Mesenchymal stem cell (in vitro differentiated cells and primary cell): ENCODE results near the gene RPL31.

Experiments
- DNase-seq: peaks from one replicate; pipeline ENCODE4 v3.0.0-alpha.2; 2013
- H2AFZ ChIP-seq: one replicate; pipeline ENCODE4 v1.6.1; 2013; ENCODE audit warnings: low read depth, mild to moderate bottlenecking, control low read depth, inconsistent platforms, low read length, moderate library complexity
- H2AK5ac ChIP-seq: 2 replicates; pipeline ENCODE4 v1.6.1; 2013; ENCODE audit warnings: low read length, moderate library complexity, mild to moderate bottlenecking, inconsistent platforms; ENCODE audit not compliant: severe bottlenecking
- H2BK120ac ChIP-seq: one replicate; pipeline ENCODE4 v1.6.1; 2013; ENCODE audit warnings: low read depth, mild to moderate bottlenecking, inconsistent platforms, low read length, moderate library complexity
- H2BK12ac ChIP-seq, 2 experiments: one replicate each; pipeline ENCODE4 v1.6.1; 2013; ENCODE audit warnings: inconsistent platforms in 2 of 2, low read length in 2 of 2, mild to moderate bottlenecking in 2 of 2, moderate library complexity in 2 of 2, control low read depth in 1 of 2
- H2BK15ac ChIP-seq: one replicate; pipeline ENCODE4 v1.6.1; 2013; ENCODE audit warnings: mild to moderate bottlenecking, low read depth, inconsistent platforms; ENCODE audit not compliant: poor library complexity, severe bottlenecking
- H2BK5ac ChIP-seq: 2 replicates; pipeline ENCODE4 v1.6.1; 2013; ENCODE audit warnings: low read depth, mild to moderate bottlenecking, low read length, control low read depth, inconsistent platforms; ENCODE audit not compliant: poor library complexity, severe bottlenecking
- H3K14ac ChIP-seq, 2 experiments: one replicate each; pipeline ENCODE4 v1.6.1; 2013; ENCODE audit warnings: inconsistent platforms in 2 of 2, low read length in 2 of 2, control low read depth in 1 of 2, mild to moderate bottlenecking in 1 of 2, moderate library complexity in 1 of 2
- H3K18ac ChIP-seq, 2 experiments: one replicate each; pipeline ENCODE4 v1.6.1; 2013; ENCODE audit warnings: inconsistent platforms in 2 of 2, low read length in 2 of 2, control low read depth in 1 of 2, low read depth in 1 of 2, mild to moderate bottlenecking in 1 of 2
- H3K23ac ChIP-seq, 2 experiments: one replicate each; pipeline ENCODE4 v1.6.1; 2013; ENCODE audit warnings: inconsistent platforms in 2 of 2, low read length in 2 of 2, mild to moderate bottlenecking in 2 of 2, moderate library complexity in 2 of 2, control low read depth in 1 of 2
- H3K27ac ChIP-seq: 2 replicates; pipeline ENCODE4 v1.5.1; 2013; ENCODE audit warnings: mild to moderate bottlenecking, moderate library complexity, low read length, control low read depth, inconsistent platforms; ENCODE audit not compliant: poor library complexity, severe bottlenecking
- H3K27me3 ChIP-seq, 2 experiments: 2 replicates each; pipeline versions ENCODE4 v1.6.1 to v1.7.0; 2013; ENCODE audit warnings: low read length in 2 of 2, mild to moderate bottlenecking in 2 of 2, moderate library complexity in 2 of 2, control low read depth in 1 of 2, inconsistent platforms in 1 of 2; ENCODE audit not compliant: control insufficient read depth in 1 of 2, insufficient read depth in 1 of 2
- H3K36me3 ChIP-seq, 2 experiments: 2 replicates each; pipeline versions ENCODE4 v1.6.1 to v1.7.0; 2013; ENCODE audit warnings: low read length in 2 of 2, control low read depth in 1 of 2, inconsistent platforms in 1 of 2, low read depth in 1 of 2, mild to moderate bottlenecking in 1 of 2; ENCODE audit not compliant: insufficient read depth in 2 of 2, control insufficient read depth in 1 of 2
- H3K4ac ChIP-seq, 2 experiments: one replicate each; pipeline ENCODE4 v1.6.1; 2013; ENCODE audit warnings: inconsistent platforms in 2 of 2, low read length in 2 of 2, mild to moderate bottlenecking in 2 of 2, moderate library complexity in 2 of 2, control low read depth in 1 of 2, low read depth in 1 of 2
- H3K4me1 ChIP-seq: 2 replicates; pipeline ENCODE4 v1.6.1; 2013; ENCODE audit warnings: low read depth, low read length, control low read depth; ENCODE audit not compliant: control insufficient read depth, insufficient read depth
- H3K4me2 ChIP-seq: 2 replicates; pipeline ENCODE4 v1.6.1; 2013; ENCODE audit warnings: low read length, mild to moderate bottlenecking, inconsistent platforms; ENCODE audit not compliant: poor library complexity, severe bottlenecking
- H3K4me3 ChIP-seq, 2 experiments: 2 replicates each; pipeline versions ENCODE4 v1.5.1 to v1.7.0; 2013; ENCODE audit warnings: low read length in 2 of 2, mild to moderate bottlenecking in 2 of 2, control low read depth in 1 of 2, low read depth in 1 of 2; ENCODE audit not compliant: insufficient read depth in 1 of 2
- H3K79me1 ChIP-seq: replicated peaks from 2 replicates; pipeline ENCODE4 v1.6.1; 2013; ENCODE audit warnings: mild to moderate bottlenecking, control low read depth, low read length, inconsistent platforms; ENCODE audit not compliant: poor library complexity, severe bottlenecking
- H3K9ac ChIP-seq: 2 replicates; pipeline ENCODE4 v1.7.0; 2013; ENCODE audit warnings: mild to moderate bottlenecking, low read length, moderate library complexity
- H3K9me3 ChIP-seq: 2 replicates; pipeline ENCODE4 v1.7.0; 2013; ENCODE audit warnings: mild to moderate bottlenecking, low read length; ENCODE audit not compliant: control insufficient read depth
- H4K8ac ChIP-seq: one replicate; pipeline ENCODE4 v1.6.1; 2013; ENCODE audit warnings: inconsistent platforms, mild to moderate bottlenecking, low read length, moderate library complexity
- H4K91ac ChIP-seq: one replicate; pipeline ENCODE4 v1.6.1; 2013; ENCODE audit warnings: mild to moderate bottlenecking, low read length, inconsistent platforms
- WGBS: methylation state at CpG from one replicate; pipeline ENCODE4 v1.1.7; 2013; ENCODE audit warnings: mixed read lengths; 5-methylcytosine and 5-hydroxymethylcytosine counted together

Gene RPL31

DNA sequence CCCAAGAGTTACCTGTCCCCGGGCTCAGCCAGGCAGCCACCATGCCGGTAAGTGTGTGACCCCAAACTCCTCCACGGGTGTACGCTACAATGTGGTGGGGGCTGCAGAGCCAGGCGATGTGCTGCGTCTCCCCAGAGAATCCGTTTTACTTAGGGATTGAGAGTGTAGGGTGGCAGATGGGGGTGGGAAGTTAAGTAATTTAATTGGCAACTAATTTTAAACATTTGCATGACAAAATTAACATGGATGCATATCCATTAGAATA is 26.6 kb upstream of the RPL31 start:
- Histone ChIP-seq H3K9ac (no peak overlapping the region), H3K27me3 (no peaks in the 10 kb centered on the region), H3K4me3 (no peak overlapping the region), H2AFZ (no peak overlapping the region), H3K4me2 (no peak overlapping the region), H4K91ac (no peak overlapping the region), H3K9me3 (no peaks in the 10 kb centered on the region), H3K79me1 (no peaks in the 10 kb centered on the region), H3K4ac (no peak overlapping the region), H2BK5ac (no peak overlapping the region), H3K4me1 (peaks cover 15% of the 10 kb centered on the region), H3K18ac (no peak overlapping the region), H3K36me3 (peaks cover 0 to 52% of the 10 kb centered on the region in 2 experiments), H2BK12ac (no peak overlapping the region), H3K27ac (no peak overlapping the region), H4K8ac (no peak overlapping the region), H2BK15ac (no peak overlapping the region), H3K23ac (no peak overlapping the region), H3K14ac (no peak overlapping the region), H2AK5ac (no peak overlapping the region), H2BK120ac (no peak overlapping the region)
- WGBS: 98% methylated on average over 6 of the region's 7 CpGs
- DNase-seq: no peak

DNA sequence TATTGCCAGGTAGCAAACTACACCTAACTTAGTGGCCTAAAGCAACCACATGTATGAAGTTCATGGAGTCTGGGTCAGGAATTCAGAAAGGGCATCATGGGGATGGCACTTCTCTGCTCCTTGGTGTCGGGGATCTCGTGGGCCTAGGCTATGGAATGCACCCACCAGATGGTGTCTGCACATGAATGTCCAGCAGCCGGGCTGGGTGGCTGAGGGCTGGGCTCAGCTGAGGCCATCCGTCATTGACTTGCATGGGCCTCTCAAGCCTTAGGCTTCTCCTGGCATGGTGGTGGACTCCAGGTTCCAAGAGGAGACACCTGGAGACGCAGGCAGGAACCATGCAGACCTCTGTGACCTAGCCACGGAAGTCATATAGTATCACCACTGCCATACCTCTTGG is 26.0 kb upstream of the RPL31 start:
- H4K8ac ChIP-seq: peak overlapping the region; percentile 80
- no peak overlapping the region for H2AFZ ChIP-seq
- no peak overlapping the region for H2BK120ac ChIP-seq
- H3K27ac ChIP-seq: no peak overlapping the region
- H3K4me1 ChIP-seq: peaks cover 17% of the 10 kb centered on the region
- no peak overlapping the region for H2BK15ac ChIP-seq
- H3K23ac ChIP-seq: no peak overlapping the region
- H3K79me1 ChIP-seq: no peaks in the 10 kb centered on the region
- peaks cover 0 to 3% of the 10 kb centered on the region in 2 experiments for H3K27me3 ChIP-seq
- no peaks in the 10 kb centered on the region for H3K9me3 ChIP-seq
- H3K4ac ChIP-seq: no peak overlapping the region
- no peak overlapping the region for H3K9ac ChIP-seq
- DNase-seq: no peak
- WGBS: 95% methylated on average over 6 of the region's 6 CpGs
- H3K4me2 ChIP-seq: no peak overlapping the region
- H3K36me3 ChIP-seq: peaks cover 0 to 48% of the 10 kb centered on the region in 2 experiments
- peak overlapping the region in 1 of 2 experiments; percentile 21 for H3K14ac ChIP-seq
- H4K91ac ChIP-seq: peak overlapping the region; percentile 35
- no peak overlapping the region for H2AK5ac ChIP-seq
- no peak overlapping the region for H3K4me3 ChIP-seq
- H2BK12ac ChIP-seq: peak overlapping the region in 1 of 2 experiments; percentile 72
- H3K18ac ChIP-seq: peak overlapping the region in 1 of 2 experiments; percentile 1
- H2BK5ac ChIP-seq: no peak overlapping the region

- Histone ChIP-seq H4K91ac (peak overlapping the region; percentile 59), H2BK15ac (no peak overlapping the region), H2AK5ac (no peak overlapping the region), H3K4me1 (peaks cover 17% of the 10 kb centered on the region), H3K9me3 (no peaks in the 10 kb centered on the region), H3K27ac (peak overlapping the region; percentile 53), H3K4me2 (peak overlapping the region; percentile 43), H3K79me1 (no peaks in the 10 kb centered on the region), H4K8ac (peak overlapping the region; percentile 38), H3K9ac (no peak overlapping the region), H3K36me3 (peaks cover 0 to 48% of the 10 kb centered on the region in 2 experiments), H3K23ac (peak overlapping the region in 1 of 2 experiments; percentile 10), H3K14ac (peak overlapping the region in 1 of 2 experiments; percentile 72), H2BK12ac (peak overlapping the region; percentile 23 to 87), H2BK120ac (no peak overlapping the region), H3K18ac (peak overlapping the region; percentile 38 to 84), H3K27me3 (peaks cover 0 to 3% of the 10 kb centered on the region in 2 experiments), H2BK5ac (no peak overlapping the region), H3K4ac (peak overlapping the region; percentile 16 to 75), H2AFZ (no peak overlapping the region), H3K4me3 (no peak overlapping the region)
- 13% methylated on average over 19 of the region's 19 CpGs for WGBS
- DNase-seq: peak; percentile 93
Observed at GRCh38 chr2:100976645-100977391, 25.3 kb upstream of the RPL31 start.

DNA sequence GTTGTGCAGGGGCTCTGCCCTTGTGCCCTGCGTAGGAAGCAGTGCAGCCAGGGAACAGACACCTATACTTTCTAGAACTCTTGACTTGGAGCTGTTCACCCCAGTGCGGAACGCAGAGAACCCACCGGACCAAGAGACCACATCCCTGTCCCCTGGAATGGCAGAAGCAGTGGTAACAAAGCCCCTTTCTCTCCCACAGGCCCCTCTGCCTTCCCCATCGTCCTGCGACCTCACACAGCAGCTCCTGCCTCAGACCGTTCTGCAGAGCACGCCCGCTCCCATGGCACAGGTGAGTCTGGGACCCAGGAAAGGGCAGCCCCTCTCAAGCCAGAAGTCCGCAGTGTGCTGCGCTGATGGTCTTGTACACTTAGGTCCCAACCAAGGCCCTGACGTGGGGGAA is 24.6 kb upstream of the RPL31 start:
- H3K27me3 ChIP-seq: peaks cover 0 to 3% of the 10 kb centered on the region in 2 experiments
- no peak overlapping the region for H3K9ac ChIP-seq
- H3K9me3 ChIP-seq: no peaks in the 10 kb centered on the region
- H3K4me2 ChIP-seq: no peak overlapping the region
- H3K4me3 ChIP-seq: no peak overlapping the region
- H2AK5ac ChIP-seq: no peak overlapping the region
- peak overlapping the region; percentile 61 to 75 for H3K4ac ChIP-seq
- H2AFZ ChIP-seq: no peak overlapping the region
- 87% methylated on average over 12 of the region's 12 CpGs for WGBS
- H3K23ac ChIP-seq: peak overlapping the region in 1 of 2 experiments; percentile 10
- no peak overlapping the region for H2BK5ac ChIP-seq
- no peak overlapping the region for H3K27ac ChIP-seq
- H2BK120ac ChIP-seq: no peak overlapping the region
- peak overlapping the region in 1 of 2 experiments; percentile 87 for H2BK12ac ChIP-seq
- H3K36me3 ChIP-seq: peaks cover 2 to 50% of the 10 kb centered on the region in 2 experiments
- H3K14ac ChIP-seq: peak overlapping the region in 1 of 2 experiments; percentile 74
- DNase-seq: no peak
- H3K18ac ChIP-seq: peak overlapping the region in 1 of 2 experiments; percentile 84
- H2BK15ac ChIP-seq: peak overlapping the region; percentile 39
- H3K4me1 ChIP-seq: peaks cover 17% of the 10 kb centered on the region
- peak overlapping the region; percentile 30 for H4K8ac ChIP-seq
- H3K79me1 ChIP-seq: no peaks in the 10 kb centered on the region
- peak overlapping the region; percentile 59 for H4K91ac ChIP-seq
